GM12874 (cell line): ENCODE results near the gene TMEM109.

Source experiments
- CTCF ChIP-seq: IDR thresholded peaks from 2 replicates; pipeline ENCODE4 v1.5.1; 2011; ENCODE audit warnings: low read depth, mild to moderate bottlenecking, control low read depth, low read length, moderate library complexity; ENCODE audit not compliant: insufficient read depth

TMEM109 gene, protein sequence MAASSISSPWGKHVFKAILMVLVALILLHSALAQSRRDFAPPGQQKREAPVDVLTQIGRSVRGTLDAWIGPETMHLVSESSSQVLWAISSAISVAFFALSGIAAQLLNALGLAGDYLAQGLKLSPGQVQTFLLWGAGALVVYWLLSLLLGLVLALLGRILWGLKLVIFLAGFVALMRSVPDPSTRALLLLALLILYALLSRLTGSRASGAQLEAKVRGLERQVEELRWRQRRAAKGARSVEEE

DNA sequence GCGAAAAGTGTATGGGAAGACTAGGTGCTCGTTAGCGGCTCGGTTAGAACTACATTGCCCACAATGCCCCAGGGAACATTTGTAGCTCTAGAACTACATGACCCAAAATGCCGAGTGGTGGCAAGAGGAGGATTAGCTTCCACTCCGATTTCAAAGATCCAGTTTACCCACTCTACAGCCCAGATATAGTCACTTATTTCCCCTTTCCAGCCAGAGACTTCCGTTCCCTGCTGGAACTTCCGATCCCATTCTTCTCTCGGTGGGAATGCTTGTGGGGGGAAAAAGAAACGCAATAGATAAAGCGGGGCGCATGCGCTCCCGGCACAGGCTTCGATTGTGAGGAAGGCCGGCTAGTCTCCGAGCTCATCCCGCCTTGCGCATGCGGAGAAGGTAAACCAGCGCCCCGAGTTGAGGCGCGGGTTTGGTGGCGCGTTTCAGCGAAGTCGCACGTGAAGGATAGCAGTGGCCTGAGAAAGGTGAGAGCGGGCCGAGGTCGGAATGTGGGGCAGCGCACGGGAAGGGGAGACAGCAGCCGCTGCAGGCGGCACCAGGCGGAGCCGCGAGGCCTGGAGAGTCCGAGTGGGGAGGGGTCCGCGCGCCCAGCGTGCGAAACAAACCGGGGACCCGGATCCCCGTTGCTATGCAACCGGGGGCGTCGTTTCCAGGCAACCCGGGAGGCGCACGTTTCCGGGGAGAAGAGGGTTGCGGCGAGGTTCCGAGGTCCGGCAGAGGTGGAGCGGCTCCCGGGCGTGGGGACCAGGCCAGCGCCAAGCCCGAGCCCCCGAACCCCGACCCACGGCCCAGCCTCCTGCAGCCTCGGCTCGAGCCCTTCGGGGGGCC is at the start of gene TMEM109:
TSS of gene TMEM109 (plus strand) at position 366 of the 840 bp plus-strand sequence. CDS start 5,536 bp downstream, outside the sequence.
- no peak for TF ChIP-seq CTCF

GRCh38 chr11:60864856-60865513 is 49.0 kb upstream of the TMEM109 start:
- no peak for TF ChIP-seq CTCF

- no peak for TF ChIP-seq CTCF
Measured at GRCh38 chr11:60866911-60867870, 46.8 kb upstream of the TMEM109 start, which contains the start of gene ZP1. TSS of gene ZP1 (plus strand) at chr11:60867542. CDS start at chr11:60867562, 20 bp downstream.

GRCh38 chr11:60867871-60868681 is 45.9 kb upstream of the TMEM109 start:
- no peak for TF ChIP-seq CTCF

- TF ChIP-seq CTCF = no peak
Measured at GRCh38 chr11:60868682-60869450, 45.1 kb upstream of the TMEM109 start.

DNA sequence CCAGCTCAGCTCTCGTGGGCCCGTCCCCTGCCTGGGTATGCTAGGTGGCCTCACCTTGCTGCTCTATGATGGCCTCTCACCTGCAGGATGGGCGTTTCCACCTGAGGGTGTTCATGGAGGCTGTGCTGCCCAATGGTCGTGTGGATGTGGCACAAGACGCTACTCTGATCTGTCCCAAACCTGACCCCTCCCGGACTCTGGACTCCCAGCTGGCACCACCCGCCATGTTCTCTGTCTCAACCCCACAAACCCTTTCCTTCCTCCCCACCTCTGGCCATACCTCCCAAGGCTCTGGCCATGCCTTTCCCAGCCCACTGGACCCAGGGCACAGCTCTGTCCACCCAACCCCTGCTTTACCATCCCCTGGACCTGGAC is 44.5 kb upstream of the TMEM109 start:
- TF ChIP-seq CTCF = no peak
